Liver (tissue), 9 donors: ENCODE data around the gene CAPRIN2. TPM values are rescaled to one million over a fixed set of nuclear protein-coding genes. Genes with fewer than 3 reads are reported as not detected.

Experiments
- DNase-seq: peaks from one replicate; pipeline ENCODE4 v3.0.0-alpha.2; 2017; ENCODE audit warnings: low spot score
- H3K27ac ChIP-seq, 2 donors: one replicate each; pipeline ENCODE4 v1.7.0; 2013; ENCODE audit warnings: inconsistent platforms in 2 of 2, low read length in 2 of 2, control low read depth in 1 of 2, low read depth in 1 of 2, mild to moderate bottlenecking in 1 of 2
- H3K27me3 ChIP-seq, 4 donors: one replicate each; pipeline versions ENCODE4 v1.6.1 to v1.7.0; 2013; ENCODE audit warnings: low read length in 3 of 4, inconsistent platforms in 1 of 4, mild to moderate bottlenecking in 1 of 4, moderate library complexity in 1 of 4; ENCODE audit not compliant: control insufficient read depth in 4 of 4, insufficient read depth in 4 of 4
- H3K36me3 ChIP-seq, 4 donors: one replicate each; pipeline versions ENCODE4 v1.6.1 to v1.7.0; 2013; ENCODE audit warnings: low read length in 3 of 4, mild to moderate bottlenecking in 3 of 4, low read depth in 1 of 4, moderate library complexity in 1 of 4; ENCODE audit not compliant: control insufficient read depth in 4 of 4, insufficient read depth in 3 of 4
- H3K4me1 ChIP-seq, 4 donors: one replicate each; pipeline versions ENCODE4 v1.6.1 to v1.7.0; 2013; ENCODE audit warnings: low read length in 3 of 4, mild to moderate bottlenecking in 3 of 4, moderate library complexity in 1 of 4; ENCODE audit not compliant: control insufficient read depth in 4 of 4, insufficient read depth in 4 of 4
- H3K4me3 ChIP-seq, 3 donors: one replicate each; pipeline versions ENCODE4 v1.6.1 to v1.7.0; 2013; ENCODE audit warnings: low read length in 3 of 3, control low read depth in 1 of 3, low read depth in 1 of 3, mild to moderate bottlenecking in 1 of 3
- H3K9ac ChIP-seq, 2 donors: one replicate each; pipeline ENCODE4 v1.7.0; 2013; ENCODE audit warnings: low read length in 2 of 2, mild to moderate bottlenecking in 2 of 2, moderate library complexity in 2 of 2, control low read depth in 1 of 2, low read depth in 1 of 2
- H3K9me3 ChIP-seq, 4 donors: one replicate each; pipeline versions ENCODE4 v1.6.1 to v1.7.0; 2013; ENCODE audit warnings: low read length in 3 of 4; ENCODE audit not compliant: control insufficient read depth in 4 of 4
- ATF3 ChIP-seq: IDR thresholded peaks from 2 replicates; pipeline ENCODE4 v1.6.1; 2016; ENCODE audit warnings: antibody characterized with exemption
- CTCF ChIP-seq: fragments of 150-350 bp; IDR thresholded peaks from 2 replicates; pipeline ENCODE4 v1.5.1; 2017; ENCODE audit warnings: improper control_type of control experiment, low read depth, low read length; ENCODE audit not compliant: missing input control
- EGR1 ChIP-seq, 2 donors: IDR thresholded peaks; 2 replicates each; pipeline ENCODE4 v1.6.1; 2016 to 2018; ENCODE audit warnings: antibody characterized with exemption in 2 of 2, low read depth in 2 of 2
- FOXA1 ChIP-seq: IDR thresholded peaks from 2 replicates; pipeline ENCODE4 v1.6.1; 2016; ENCODE audit warnings: antibody characterized with exemption
- FOXA2 ChIP-seq: IDR thresholded peaks from 2 replicates; pipeline ENCODE4 v1.6.1; 2016; ENCODE audit warnings: antibody characterized with exemption
- GABPA ChIP-seq, 2 donors: IDR thresholded peaks in 1 of 2; conservative IDR thresholded peaks in 1 of 2; 2 replicates each; pipeline ENCODE4 v1.6.1; 2016; ENCODE audit warnings: antibody characterized with exemption in 2 of 2, mild to moderate bottlenecking in 1 of 2, moderate library complexity in 1 of 2
- HNF4A ChIP-seq, 2 donors: conservative IDR thresholded peaks; 2 replicates each; pipeline ENCODE4 v1.6.1; 2016; ENCODE audit warnings: antibody characterized with exemption in 2 of 2, mild to moderate bottlenecking in 2 of 2
- HNF4G ChIP-seq: IDR thresholded peaks from 2 replicates; pipeline ENCODE4 v1.6.1; 2016; ENCODE audit warnings: antibody characterized with exemption
- JUND ChIP-seq, 2 donors: IDR thresholded peaks; 2 replicates each; pipeline ENCODE4 v1.6.1; 2016; ENCODE audit warnings: antibody characterized with exemption in 2 of 2
- MAX ChIP-seq: IDR thresholded peaks from 2 replicates; pipeline ENCODE4 v1.6.1; 2016; ENCODE audit warnings: antibody characterized with exemption
- NR2F2 ChIP-seq: IDR thresholded peaks from 2 replicates; pipeline ENCODE4 v1.6.1; 2016; ENCODE audit warnings: antibody characterized with exemption
- RAD21 ChIP-seq, 2 donors: IDR thresholded peaks; 2 replicates each; pipeline ENCODE4 v1.6.1; 2016; ENCODE audit warnings: antibody characterized with exemption in 2 of 2, mild to moderate bottlenecking in 2 of 2
- RXRA ChIP-seq, 2 donors: IDR thresholded peaks; 2 replicates each; pipeline ENCODE4 v1.6.1; 2017 to 2018; ENCODE audit warnings: antibody characterized with exemption in 2 of 2, mild to moderate bottlenecking in 1 of 2
- SP1 ChIP-seq: IDR thresholded peaks from 2 replicates; pipeline ENCODE4 v1.6.1; 2018; ENCODE audit warnings: antibody characterized with exemption, mild to moderate bottlenecking
- TAF1 ChIP-seq: conservative IDR thresholded peaks from 2 replicates; pipeline ENCODE4 v1.6.1; 2016; ENCODE audit warnings: antibody characterized with exemption, mild to moderate bottlenecking
- YY1 ChIP-seq: IDR thresholded peaks from 2 replicates; pipeline ENCODE4 v1.6.1; 2016; ENCODE audit warnings: antibody characterized with exemption, mild to moderate bottlenecking
- ZBTB33 ChIP-seq: IDR thresholded peaks from 2 replicates; pipeline ENCODE4 v1.6.1; 2016; ENCODE audit warnings: antibody characterized with exemption
- WGBS: extraction: QIAGEN DNeasy Blood & Tissue Kit; methylation state at CpG from one replicate; pipeline ENCODE4 v1.1.7; 2013; 5-methylcytosine and 5-hydroxymethylcytosine counted together
- polyA plus RNA-seq, 2 donors: library from polyadenylated mRNA; stranded (reverse) in 1 of 2; unstranded in 1 of 2; fragments of 200-250 nt in 1 of 2; fragments of >200 nt in 1 of 2; fragmentation: Nextera tagmentation in 1 of 2; extraction: Ambion mirVana in 1 of 2; gene quantifications; one replicate each; pipeline versions ENCODE4 v1.2.1 to v1.2.3, GENCODE V29; 2013 to 2015
- total RNA-seq, 2 donors: library from RNA; depleted of rRNA; stranded (reverse); fragments of >200 nt; gene quantifications; one replicate each; pipeline ENCODE4 v1.2.3, GENCODE V29; 2014
- TF ChIP-seq, protein P1 (sequence below): IDR thresholded peaks from 2 replicates; pipeline ENCODE4 v1.6.1; 2016; ENCODE audit warnings: antibody characterized with exemption, mild to moderate bottlenecking
- donor health status: healthy.
- donor health status: healthy.
- donor health status: healthy.
- donor health status: healthy.
- donor health status: healthy.

Gene CAPRIN2
- total and polyA plus RNA-seq, 4 donors: 4.6 to 14.8 (median 9.4) TPM

GRCh38 chr12:30753751-30754382, 884 bp downstream of the CAPRIN2 start:
- Histone ChIP-seq H3K36me3 (no peaks in the 10 kb centered on the region), H3K9ac (peak overlapping the region; percentile 60 to 89), H3K27ac (peak overlapping the region; percentile 38 to 73), H3K4me3 (peak overlapping the region; percentile 81 to 97 (median 88)), H3K27me3 (no peaks in the 10 kb centered on the region), H3K9me3 (no peaks in the 10 kb centered on the region), H3K4me1 (peaks cover 2 to 21% (median 4%) of the 10 kb centered on the region in 4 donors)
- TF ChIP-seq JUND (IDR thresholded peaks at IDR 0.05) (no peak), ZBTB33 (no peak), EGR1 (IDR thresholded peaks at IDR 0.05; ENCODE audit: low read depth in 2 of 2) (no peak), NR2F2 (no peak), ATF3 (no peak), HNF4A (conservative IDR thresholded peaks at IDR 0.05) (no peak), RAD21 (IDR thresholded peaks at IDR 0.05) (no peak), CTCF (no peak), HNF4G (no peak), FOXA2 (no peak), MAX (no peak), FOXA1 (no peak), GABPA (IDR thresholded peaks at IDR 0.05 in 1 of 2, conservative IDR thresholded peaks at IDR 0.05 in 1 of 2) (no peak), YY1 (no peak), TAF1 (no peak), SP1 (no peak), RXRA (IDR thresholded peaks at IDR 0.05) (no peak)
- TF ChIP-seq, protein P1, sequence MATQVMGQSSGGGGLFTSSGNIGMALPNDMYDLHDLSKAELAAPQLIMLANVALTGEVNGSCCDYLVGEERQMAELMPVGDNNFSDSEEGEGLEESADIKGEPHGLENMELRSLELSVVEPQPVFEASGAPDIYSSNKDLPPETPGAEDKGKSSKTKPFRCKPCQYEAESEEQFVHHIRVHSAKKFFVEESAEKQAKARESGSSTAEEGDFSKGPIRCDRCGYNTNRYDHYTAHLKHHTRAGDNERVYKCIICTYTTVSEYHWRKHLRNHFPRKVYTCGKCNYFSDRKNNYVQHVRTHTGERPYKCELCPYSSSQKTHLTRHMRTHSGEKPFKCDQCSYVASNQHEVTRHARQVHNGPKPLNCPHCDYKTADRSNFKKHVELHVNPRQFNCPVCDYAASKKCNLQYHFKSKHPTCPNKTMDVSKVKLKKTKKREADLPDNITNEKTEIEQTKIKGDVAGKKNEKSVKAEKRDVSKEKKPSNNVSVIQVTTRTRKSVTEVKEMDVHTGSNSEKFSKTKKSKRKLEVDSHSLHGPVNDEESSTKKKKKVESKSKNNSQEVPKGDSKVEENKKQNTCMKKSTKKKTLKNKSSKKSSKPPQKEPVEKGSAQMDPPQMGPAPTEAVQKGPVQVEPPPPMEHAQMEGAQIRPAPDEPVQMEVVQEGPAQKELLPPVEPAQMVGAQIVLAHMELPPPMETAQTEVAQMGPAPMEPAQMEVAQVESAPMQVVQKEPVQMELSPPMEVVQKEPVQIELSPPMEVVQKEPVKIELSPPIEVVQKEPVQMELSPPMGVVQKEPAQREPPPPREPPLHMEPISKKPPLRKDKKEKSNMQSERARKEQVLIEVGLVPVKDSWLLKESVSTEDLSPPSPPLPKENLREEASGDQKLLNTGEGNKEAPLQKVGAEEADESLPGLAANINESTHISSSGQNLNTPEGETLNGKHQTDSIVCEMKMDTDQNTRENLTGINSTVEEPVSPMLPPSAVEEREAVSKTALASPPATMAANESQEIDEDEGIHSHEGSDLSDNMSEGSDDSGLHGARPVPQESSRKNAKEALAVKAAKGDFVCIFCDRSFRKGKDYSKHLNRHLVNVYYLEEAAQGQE: no peak
- 21% methylated on average over 18 of the region's 18 CpGs for WGBS
- no peak for DNase-seq
